H9 (cell line): ENCODE results near the gene UNC5A. TPM values are rescaled to one million over a fixed set of nuclear protein-coding genes. Genes with fewer than 3 reads are reported as not detected.

Experiments used
- DNase-seq: peaks from one replicate; pipeline ENCODE4 v3.0.0-alpha.2; 2017
- H2AFZ ChIP-seq: one replicate; pipeline ENCODE4 v1.6.1; 2013; ENCODE audit warnings: mild to moderate bottlenecking, low read length, control low read depth, moderate library complexity
- H2AK5ac ChIP-seq: 2 replicates; pipeline ENCODE4 v1.6.1; 2013; ENCODE audit warnings: low read length, control low read depth, mixed read lengths; ENCODE audit not compliant: insufficient read length
- H2BK120ac ChIP-seq: one replicate; pipeline ENCODE4 v1.6.1; 2013; ENCODE audit warnings: low read depth, mild to moderate bottlenecking, low read length, control low read depth, inconsistent platforms; ENCODE audit not compliant: poor library complexity, severe bottlenecking
- H2BK12ac ChIP-seq: 2 replicates; pipeline ENCODE4 v1.6.1; 2013; ENCODE audit warnings: low read length, control low read depth, mixed read lengths, low read depth; ENCODE audit not compliant: insufficient read length
- H2BK15ac ChIP-seq: 2 replicates; pipeline ENCODE4 v1.6.1; 2013; ENCODE audit warnings: low read depth, low read length, control low read depth
- H2BK20ac ChIP-seq: one replicate; pipeline ENCODE4 v1.6.1; 2013; ENCODE audit warnings: low read depth, mild to moderate bottlenecking, low read length, control low read depth, inconsistent platforms; ENCODE audit not compliant: poor library complexity, severe bottlenecking
- H2BK5ac ChIP-seq: 2 replicates; pipeline ENCODE4 v1.6.1; 2013; ENCODE audit warnings: low read length, control low read depth, mixed read lengths; ENCODE audit not compliant: insufficient read length
- H3K14ac ChIP-seq: 2 replicates; pipeline ENCODE4 v1.6.1; 2013; ENCODE audit warnings: low read length, control low read depth; ENCODE audit not compliant: insufficient read depth
- H3K18ac ChIP-seq: 2 replicates; pipeline ENCODE4 v1.6.1; 2013; ENCODE audit warnings: low read depth, mild to moderate bottlenecking, mixed read lengths, low read length, control low read depth; ENCODE audit not compliant: insufficient read length
- H3K23ac ChIP-seq: 2 replicates; pipeline ENCODE4 v1.6.1; 2013; ENCODE audit warnings: low read length, control low read depth, mixed read lengths, low read depth; ENCODE audit not compliant: insufficient read length
- H3K23me2 ChIP-seq: 2 replicates; pipeline ENCODE4 v1.6.1; 2013; ENCODE audit warnings: low read depth, mild to moderate bottlenecking, mixed read lengths, low read length, control low read depth; ENCODE audit not compliant: insufficient read length, poor library complexity, severe bottlenecking
- H3K27ac ChIP-seq: 2 replicates; pipeline ENCODE4 v1.5.1; 2013; ENCODE audit warnings: low read length, control low read depth, mixed read lengths, low read depth; ENCODE audit not compliant: insufficient read length
- H3K27me3 ChIP-seq: 2 replicates; pipeline ENCODE4 v1.6.1; 2013; ENCODE audit warnings: low read length, control low read depth, inconsistent platforms; ENCODE audit not compliant: insufficient read depth
- H3K4ac ChIP-seq: 2 replicates; pipeline ENCODE4 v1.6.1; 2013; ENCODE audit warnings: low read depth, mild to moderate bottlenecking, control low read depth, inconsistent platforms, low read length, moderate library complexity
- H3K4me1 ChIP-seq: 2 replicates; pipeline ENCODE4 v1.6.1; 2013; ENCODE audit warnings: low read length, control low read depth, inconsistent platforms; ENCODE audit not compliant: insufficient read depth
- H3K4me2 ChIP-seq: 2 replicates; pipeline ENCODE4 v1.6.1; 2013; ENCODE audit warnings: low read length, control low read depth, mixed read lengths; ENCODE audit not compliant: insufficient read length, insufficient read depth
- H3K56ac ChIP-seq: 2 replicates; pipeline ENCODE4 v1.6.1; 2013; ENCODE audit warnings: low read depth, mild to moderate bottlenecking, mixed read lengths, low read length, control low read depth; ENCODE audit not compliant: insufficient read length
- H3K79me1 ChIP-seq: 2 replicates; pipeline ENCODE4 v1.6.1; 2013; ENCODE audit warnings: low read depth, mild to moderate bottlenecking, moderate library complexity, low read length, control low read depth, inconsistent platforms; ENCODE audit not compliant: insufficient read depth, poor library complexity, severe bottlenecking
- H3K79me2 ChIP-seq: 2 replicates; pipeline ENCODE4 v1.6.1; 2013; ENCODE audit warnings: low read length, control low read depth, inconsistent platforms; ENCODE audit not compliant: insufficient read depth
- H3K9ac ChIP-seq: 2 replicates; pipeline ENCODE4 v1.6.1; 2013; ENCODE audit warnings: low read length, control low read depth, mixed read lengths; ENCODE audit not compliant: insufficient read length; ENCODE audit errors: extremely low read depth
- H3K9me3 ChIP-seq: one replicate; pipeline ENCODE4 v1.6.1; 2013; ENCODE audit warnings: low read depth, low read length, inconsistent platforms; ENCODE audit not compliant: control insufficient read depth
- H3T11ph ChIP-seq: one replicate; pipeline ENCODE4 v1.6.1; 2013; ENCODE audit warnings: mild to moderate bottlenecking, low read length, control low read depth, inconsistent platforms
- H4K20me1 ChIP-seq: one replicate; pipeline ENCODE4 v1.6.1; 2013; ENCODE audit not compliant: control insufficient read depth, insufficient read length, insufficient read depth
- H4K5ac ChIP-seq: 2 replicates; pipeline ENCODE4 v1.6.1; 2013; ENCODE audit warnings: low read depth, mild to moderate bottlenecking, mixed read lengths, low read length, control low read depth; ENCODE audit not compliant: insufficient read length
- H4K8ac ChIP-seq: replicated peaks from 2 replicates; pipeline ENCODE4 v1.6.1; 2013; ENCODE audit warnings: low read length, control low read depth, mixed read lengths, low read depth; ENCODE audit not compliant: insufficient read length
- H4K91ac ChIP-seq: 2 replicates; pipeline ENCODE4 v1.6.1; 2013; ENCODE audit warnings: low read depth, mild to moderate bottlenecking, moderate library complexity, mixed read lengths, low read length, control low read depth; ENCODE audit not compliant: insufficient read length
- H3K27ac Mint-ChIP-seq, 3 experiments: 2 replicates in 2 of 3; 3 replicates in 1 of 3; pipeline ENCODE4 v1.8.0; 2020 to 2021; ENCODE audit warnings: mixed read lengths in 3 of 3, mild to moderate bottlenecking in 1 of 3, moderate library complexity in 1 of 3
- H3K27me3 Mint-ChIP-seq: 2 replicates; pipeline ENCODE4 v1.8.0; 2021; ENCODE audit warnings: low read depth, mild to moderate bottlenecking, moderate library complexity, mixed read lengths
- H3K36me3 Mint-ChIP-seq, 3 experiments: 2 replicates in 2 of 3; 3 replicates in 1 of 3; pipeline ENCODE4 v1.8.0; 2020 to 2021; ENCODE audit warnings: low read depth in 3 of 3, mixed read lengths in 3 of 3; ENCODE audit not compliant: insufficient read depth in 1 of 3
- H3K4me1 Mint-ChIP-seq, 2 experiments: 2 replicates each; pipeline ENCODE4 v1.8.0; 2020; ENCODE audit warnings: mixed read lengths in 2 of 2
- H3K4me3 Mint-ChIP-seq, 2 experiments: 2 replicates in 1 of 2; 3 replicates in 1 of 2; pipeline ENCODE4 v1.8.0; 2020 to 2021; ENCODE audit warnings: mild to moderate bottlenecking in 2 of 2, mixed read lengths in 2 of 2, moderate library complexity in 1 of 2
- H3K9me3 Mint-ChIP-seq, 2 experiments: 2 replicates in 1 of 2; 3 replicates in 1 of 2; pipeline ENCODE4 v1.8.0; 2020; ENCODE audit warnings: mild to moderate bottlenecking in 2 of 2, mixed read lengths in 2 of 2, moderate library complexity in 1 of 2
- WGBS: extraction: QIAGEN DNeasy Blood & Tissue Kit; methylation state at CpG from one replicate; pipeline ENCODE4 v1.1.7; 2013; ENCODE audit warnings: missing lambda C conversion rate, low lambda C conversion rate, mixed read lengths; ENCODE audit not compliant: insufficient read length; ENCODE audit errors: extremely low coverage; 5-methylcytosine and 5-hydroxymethylcytosine counted together
- total RNA-seq: library from RNA; stranded (reverse); gene quantifications from 2 replicates; pipeline ENCODE4 v1.2.1, GENCODE V29; 2021
- TF ChIP-seq, protein P1 (sequence below): fragments of 200-600 bp; sonication (generic); conservative IDR thresholded peaks from 3 replicates; pipeline ENCODE4 v1.8.0; 2021; ENCODE audit warnings: antibody characterized with exemption, mild to moderate bottlenecking

UNC5A gene
- total RNA-seq, 1 experiment from 2014 or later = 4.4 TPM

DNA sequence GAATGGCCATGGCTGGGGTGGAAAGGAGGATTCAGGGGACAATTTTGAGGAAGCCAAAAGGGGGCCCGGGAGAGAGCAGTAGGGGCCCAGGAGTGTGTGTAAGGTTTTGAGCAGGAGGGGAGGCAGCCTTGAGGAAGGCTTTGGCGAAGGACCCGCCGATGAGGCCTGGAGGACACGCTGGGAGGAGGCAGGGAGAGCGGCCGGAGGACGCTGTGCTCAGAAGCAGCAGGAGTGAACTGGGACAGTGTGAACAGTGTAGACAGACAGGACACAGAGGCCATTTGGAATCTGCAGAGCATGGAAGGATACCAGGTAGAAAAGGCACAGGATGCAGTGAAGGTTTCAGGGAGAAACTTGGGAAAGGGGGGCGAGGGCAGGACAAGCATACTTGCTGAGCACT, 14.9 kb downstream of the UNC5A start:
- no peak overlapping the region for H3K14ac ChIP-seq
- H3T11ph ChIP-seq = no peak overlapping the region
- no peak for DNase-seq
- TF ChIP-seq, protein P1, sequence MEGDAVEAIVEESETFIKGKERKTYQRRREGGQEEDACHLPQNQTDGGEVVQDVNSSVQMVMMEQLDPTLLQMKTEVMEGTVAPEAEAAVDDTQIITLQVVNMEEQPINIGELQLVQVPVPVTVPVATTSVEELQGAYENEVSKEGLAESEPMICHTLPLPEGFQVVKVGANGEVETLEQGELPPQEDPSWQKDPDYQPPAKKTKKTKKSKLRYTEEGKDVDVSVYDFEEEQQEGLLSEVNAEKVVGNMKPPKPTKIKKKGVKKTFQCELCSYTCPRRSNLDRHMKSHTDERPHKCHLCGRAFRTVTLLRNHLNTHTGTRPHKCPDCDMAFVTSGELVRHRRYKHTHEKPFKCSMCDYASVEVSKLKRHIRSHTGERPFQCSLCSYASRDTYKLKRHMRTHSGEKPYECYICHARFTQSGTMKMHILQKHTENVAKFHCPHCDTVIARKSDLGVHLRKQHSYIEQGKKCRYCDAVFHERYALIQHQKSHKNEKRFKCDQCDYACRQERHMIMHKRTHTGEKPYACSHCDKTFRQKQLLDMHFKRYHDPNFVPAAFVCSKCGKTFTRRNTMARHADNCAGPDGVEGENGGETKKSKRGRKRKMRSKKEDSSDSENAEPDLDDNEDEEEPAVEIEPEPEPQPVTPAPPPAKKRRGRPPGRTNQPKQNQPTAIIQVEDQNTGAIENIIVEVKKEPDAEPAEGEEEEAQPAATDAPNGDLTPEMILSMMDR = no peak
- no peaks in the 10 kb centered on the region for H3K4me1 ChIP-seq
- no peak overlapping the region for H2BK20ac ChIP-seq
- H2BK120ac ChIP-seq = no peak overlapping the region
- H4K8ac ChIP-seq = no peak overlapping the region
- Mint-ChIP-seq H3K36me3 (no peaks in the 10 kb centered on the region), H3K27ac (0 out of 7 replicates have a peak overlapping the region, but pooled peaks of 1 of the 3 experiments have one; percentile 12), H3K4me1 (peaks cover 14 to 30% of the 10 kb centered on the region in 2 experiments), H3K9me3 (peaks cover 0 to 1% of the 10 kb centered on the region in 2 experiments; a peak in 1 of 5 replicates), H3K27me3 (peaks cover 7% of the 10 kb centered on the region), H3K4me3 (no peak overlapping the region)
- H3K56ac ChIP-seq = no peak overlapping the region
- H3K9ac ChIP-seq = no peak overlapping the region
- no peak overlapping the region for H3K4ac ChIP-seq
- H3K18ac ChIP-seq = no peak overlapping the region
- H4K91ac ChIP-seq = no peak overlapping the region
- no peak overlapping the region for H2AK5ac ChIP-seq
- no peaks in the 10 kb centered on the region for H3K9me3 ChIP-seq
- no peaks in the 10 kb centered on the region for H4K20me1 ChIP-seq
- H3K27ac ChIP-seq = no peak overlapping the region
- no peak overlapping the region for H2BK12ac ChIP-seq
- H3K27me3 ChIP-seq = no peaks in the 10 kb centered on the region
- H3K79me1 ChIP-seq = no peaks in the 10 kb centered on the region
- H3K23ac ChIP-seq = no peak overlapping the region
- no peak overlapping the region for H2BK5ac ChIP-seq
- H4K5ac ChIP-seq = no peak overlapping the region
- H3K79me2 ChIP-seq = no peaks in the 10 kb centered on the region
- H2AFZ ChIP-seq = no peak overlapping the region
- no peak overlapping the region for H2BK15ac ChIP-seq
- no peaks in the 10 kb centered on the region for H3K23me2 ChIP-seq
- no peak overlapping the region for H3K4me2 ChIP-seq
- WGBS = no CpG with 5 or more reads among the region's 9 CpGs
